Coronary artery (tissue), 2 donors: ENCODE measurements around the gene SLC43A3.
A peak's percentile ranks its signal among the peaks of the same experiment; 100 is the strongest.

Source experiments
- DNase-seq: peaks from one replicate; pipeline ENCODE4 v3.0.0-alpha.2; 2017; ENCODE audit warnings: low spot score
- H3K27ac ChIP-seq, 2 donors: fragments of 200-600 bp; sonication (generic); one replicate each; pipeline ENCODE4 v1.5.1; 2016 to 2019
- H3K4me3 ChIP-seq: fragments of 200-600 bp; sonication (generic); 2 replicates; pipeline ENCODE4 v1.5.1; 2016; ENCODE audit warnings: mild to moderate bottlenecking, moderate library complexity
- TF ChIP-seq, protein P1 (sequence below): fragments of 200-600 bp; sonication (generic); IDR thresholded peaks from one replicate; pipeline ENCODE4 v1.5.1; 2019; ENCODE audit warnings: antibody characterized with exemption

The SLC43A3 gene

GRCh38 chr11:57421066-57421465 lies 5.9 kb downstream of the SLC43A3 start:
- no peak overlapping the region for H3K4me3 ChIP-seq
- no peak overlapping the region for H3K27ac ChIP-seq
- TF ChIP-seq, protein P1, sequence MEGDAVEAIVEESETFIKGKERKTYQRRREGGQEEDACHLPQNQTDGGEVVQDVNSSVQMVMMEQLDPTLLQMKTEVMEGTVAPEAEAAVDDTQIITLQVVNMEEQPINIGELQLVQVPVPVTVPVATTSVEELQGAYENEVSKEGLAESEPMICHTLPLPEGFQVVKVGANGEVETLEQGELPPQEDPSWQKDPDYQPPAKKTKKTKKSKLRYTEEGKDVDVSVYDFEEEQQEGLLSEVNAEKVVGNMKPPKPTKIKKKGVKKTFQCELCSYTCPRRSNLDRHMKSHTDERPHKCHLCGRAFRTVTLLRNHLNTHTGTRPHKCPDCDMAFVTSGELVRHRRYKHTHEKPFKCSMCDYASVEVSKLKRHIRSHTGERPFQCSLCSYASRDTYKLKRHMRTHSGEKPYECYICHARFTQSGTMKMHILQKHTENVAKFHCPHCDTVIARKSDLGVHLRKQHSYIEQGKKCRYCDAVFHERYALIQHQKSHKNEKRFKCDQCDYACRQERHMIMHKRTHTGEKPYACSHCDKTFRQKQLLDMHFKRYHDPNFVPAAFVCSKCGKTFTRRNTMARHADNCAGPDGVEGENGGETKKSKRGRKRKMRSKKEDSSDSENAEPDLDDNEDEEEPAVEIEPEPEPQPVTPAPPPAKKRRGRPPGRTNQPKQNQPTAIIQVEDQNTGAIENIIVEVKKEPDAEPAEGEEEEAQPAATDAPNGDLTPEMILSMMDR, result no peak
- DNase-seq, result no peak

- TF ChIP-seq, protein P1, result no peak
- Histone ChIP-seq H3K27ac (no peak overlapping the region), H3K4me3 (no peak overlapping the region)
- DNase-seq, result no peak
Observed at GRCh38 chr11:57419146-57419545, 7.8 kb downstream of the SLC43A3 start.

DNA sequence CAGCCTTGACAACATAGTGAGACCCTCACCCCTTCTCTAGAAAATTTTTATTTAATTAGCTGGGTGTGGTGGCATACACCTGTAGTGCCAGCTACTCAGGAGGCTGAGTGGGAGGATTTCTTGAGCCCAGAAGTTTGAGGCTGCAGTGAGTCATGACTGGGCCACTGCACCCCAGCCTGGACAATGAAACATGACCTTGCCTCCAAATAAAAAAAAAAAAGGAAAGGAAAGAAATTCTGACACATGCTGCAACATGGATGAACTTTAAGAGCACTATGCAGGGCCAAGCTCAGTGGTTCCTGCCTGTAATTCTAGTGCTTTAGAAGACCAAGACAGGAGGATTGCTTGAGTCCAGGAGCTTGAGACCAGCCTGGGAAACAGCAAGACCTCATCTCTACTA lies 8.8 kb downstream of the SLC43A3 start:
- TF ChIP-seq, protein P1, result no peak
- no peak overlapping the region for H3K4me3 ChIP-seq
- H3K27ac ChIP-seq, result no peak overlapping the region
- no peak for DNase-seq

GRCh38 chr11:57417056-57417455 lies 9.9 kb downstream of the SLC43A3 start:
- TF ChIP-seq, protein P1, result no peak
- H3K27ac ChIP-seq, result peak overlapping the region in 1 of 2 donors; percentile 3
- no peak overlapping the region for H3K4me3 ChIP-seq
- DNase-seq, result no peak

DNA sequence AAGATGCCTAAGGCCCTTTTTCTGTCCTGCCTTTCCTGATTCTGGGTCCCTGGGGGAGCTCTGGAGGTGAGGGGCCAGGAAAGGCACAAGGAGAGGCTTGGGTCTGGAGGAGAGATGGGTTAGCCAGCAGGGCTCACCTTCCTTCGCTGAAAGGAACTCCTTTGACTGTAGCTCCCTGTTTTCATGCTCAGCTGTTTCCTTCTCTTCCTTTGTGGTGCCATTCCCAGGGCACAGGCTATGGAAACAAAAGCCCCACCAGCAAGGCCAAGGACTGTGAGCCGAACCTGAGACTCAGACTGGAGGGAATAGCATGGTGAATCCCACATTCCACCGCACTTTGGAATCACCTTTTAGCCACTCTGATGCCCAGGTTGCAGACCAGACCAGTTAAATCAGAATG lies 10.5 kb downstream of the SLC43A3 start:
- H3K4me3 ChIP-seq, result no peak overlapping the region
- no peak for DNase-seq
- TF ChIP-seq, protein P1, result no peak
- H3K27ac ChIP-seq, result peak overlapping the region in 1 of 2 donors; percentile 3

GRCh38 chr11:57414612-57415212 lies 12.2 kb downstream of the SLC43A3 start:
- H3K27ac ChIP-seq, result no peak overlapping the region
- no peak overlapping the region for H3K4me3 ChIP-seq
- TF ChIP-seq, protein P1, result no peak
- no peak for DNase-seq

DNA sequence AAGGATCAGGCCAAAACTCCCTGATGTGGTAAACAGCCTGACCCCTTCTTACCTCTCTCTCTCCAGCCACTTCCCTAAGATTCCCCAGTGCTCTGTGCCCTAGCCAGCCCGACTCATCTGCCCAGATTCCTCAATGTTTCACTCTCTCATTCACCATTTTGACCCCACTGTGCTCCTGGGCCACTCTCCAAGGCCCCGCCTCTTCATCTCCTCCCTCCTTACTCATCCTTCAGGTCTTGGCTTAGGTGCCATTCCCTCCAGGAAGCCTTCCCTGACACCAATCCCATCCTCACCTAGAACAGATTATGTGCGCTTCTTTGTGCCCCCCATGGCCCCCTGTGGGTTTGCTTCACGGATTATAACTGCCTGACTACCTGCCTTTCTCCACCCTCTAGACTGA lies 13.2 kb downstream of the SLC43A3 start:
- Histone ChIP-seq H3K27ac (no peak overlapping the region), H3K4me3 (no peak overlapping the region)
- no peak for DNase-seq
- TF ChIP-seq, protein P1, result no peak
